HG03280 (cell line): ENCODE data around the gene NSFL1C.
"Not testable (repeated sequence)": the region's sequence is repeated elsewhere in the genome, so short reads cannot be mapped to it uniquely, and the experiment has no call there.

Experiments used
- ATAC-seq: cut with Tn5 transposase; IDR thresholded peaks from one replicate; pipeline ENCODE4 v1.9.1; 2021; ENCODE audit warnings: mild to moderate bottlenecking, moderate library complexity; ENCODE audit not compliant: unreplicated experiment

The NSFL1C gene

DNA sequence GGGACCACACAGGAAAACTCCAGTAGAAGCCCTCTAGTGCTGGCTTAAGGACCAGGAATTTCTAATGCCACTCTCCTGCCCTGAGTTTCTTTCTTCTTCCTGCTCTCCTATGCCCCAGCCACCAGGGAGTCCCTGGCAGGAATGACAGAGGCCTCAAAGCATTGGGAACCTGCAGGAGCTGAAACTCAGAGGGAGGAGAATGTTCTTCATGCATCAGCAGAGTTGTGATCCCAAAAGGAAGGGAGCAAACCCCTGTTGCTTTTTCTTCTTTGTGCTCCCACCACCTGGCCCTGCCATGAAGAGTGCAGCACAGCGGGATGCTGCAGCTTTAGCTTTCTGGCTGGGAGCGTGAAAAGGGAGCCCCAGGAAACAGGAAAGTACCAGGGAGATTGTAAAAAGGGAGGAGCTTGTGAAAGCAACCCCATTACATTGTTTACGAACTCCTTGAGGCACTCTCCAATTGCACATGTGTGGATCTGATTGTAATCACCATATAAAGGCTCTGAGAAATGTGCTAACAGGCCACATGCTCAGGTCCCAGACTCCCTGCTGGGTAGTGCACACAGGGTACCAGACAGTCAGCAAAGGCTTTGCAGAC lies 39.1 kb downstream of the NSFL1C start:
- ATAC-seq, result no peak

DNA sequence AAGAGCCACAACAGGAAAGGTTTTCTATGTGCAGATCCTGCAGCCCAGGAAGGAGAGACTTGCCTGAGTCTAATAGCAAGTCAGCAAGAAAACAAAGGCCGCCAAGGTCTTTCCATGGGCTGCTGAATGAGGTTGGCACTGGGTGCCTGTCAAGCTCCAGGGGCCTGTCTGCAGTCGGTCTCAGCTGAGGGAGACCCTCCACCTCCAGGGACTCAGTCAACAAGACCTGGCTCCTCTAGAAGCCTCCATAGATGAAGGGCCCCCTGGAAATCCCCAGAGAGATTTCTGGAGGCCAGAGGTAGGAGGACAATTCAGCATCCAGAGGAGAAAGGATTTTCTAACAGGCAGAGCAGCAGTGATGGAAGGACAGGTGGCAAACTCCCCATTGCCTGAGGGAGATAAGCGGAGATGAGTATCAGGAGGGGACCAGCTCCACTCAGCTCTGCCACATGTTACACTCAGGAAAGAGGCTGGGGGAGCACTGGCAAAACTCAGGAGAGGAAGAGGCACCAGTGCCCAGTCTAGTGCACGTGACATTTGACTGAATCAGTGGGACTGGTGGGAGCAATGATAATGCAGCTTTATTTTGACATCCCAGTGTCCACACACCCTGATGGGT lies 40.3 kb downstream of the NSFL1C start:
- no peak for ATAC-seq

DNA sequence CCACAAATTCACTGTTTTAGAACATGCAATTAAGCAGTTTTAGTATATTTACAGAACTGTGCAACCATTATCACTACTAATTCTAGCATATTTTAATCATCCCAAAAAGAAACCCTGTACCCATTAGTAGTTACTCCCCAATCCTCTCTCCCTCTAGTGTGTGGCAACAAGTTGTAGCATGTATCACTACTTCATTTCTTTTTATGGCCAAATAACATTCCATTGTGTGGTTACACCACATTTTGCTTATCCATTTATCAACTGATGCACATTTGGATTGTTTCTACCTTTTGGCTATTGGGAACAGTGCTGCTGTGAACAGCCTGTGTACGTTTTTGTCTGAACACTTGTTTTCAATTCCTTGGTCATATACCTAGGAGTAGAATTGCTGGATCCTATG lies 42.3 kb downstream of the NSFL1C start:
- ATAC-seq, result no peak

DNA sequence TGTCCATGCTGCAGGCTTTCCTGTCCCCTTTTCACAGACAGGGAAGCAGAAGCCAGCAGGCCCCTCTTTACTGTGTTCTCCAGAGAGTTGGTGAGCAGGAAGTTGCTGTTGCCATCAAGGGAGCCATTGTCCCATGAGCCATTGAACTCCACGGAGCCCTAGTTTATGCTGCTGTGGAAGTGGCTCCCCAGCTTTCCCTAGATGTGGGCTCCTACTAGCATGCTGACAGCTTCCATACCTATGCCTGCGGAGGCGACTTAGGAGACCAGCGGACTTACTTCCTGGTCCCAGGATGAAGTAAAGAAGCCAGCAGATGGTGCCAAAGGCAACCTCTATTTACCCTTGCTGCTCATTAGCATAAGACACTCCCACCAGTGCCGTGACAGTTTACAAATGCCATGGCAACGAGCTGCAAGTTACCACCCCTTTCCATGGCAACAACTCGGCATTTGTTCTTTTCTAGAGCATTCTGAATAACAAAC lies 43.0 kb downstream of the NSFL1C start:
- ATAC-seq, result no peak

DNA sequence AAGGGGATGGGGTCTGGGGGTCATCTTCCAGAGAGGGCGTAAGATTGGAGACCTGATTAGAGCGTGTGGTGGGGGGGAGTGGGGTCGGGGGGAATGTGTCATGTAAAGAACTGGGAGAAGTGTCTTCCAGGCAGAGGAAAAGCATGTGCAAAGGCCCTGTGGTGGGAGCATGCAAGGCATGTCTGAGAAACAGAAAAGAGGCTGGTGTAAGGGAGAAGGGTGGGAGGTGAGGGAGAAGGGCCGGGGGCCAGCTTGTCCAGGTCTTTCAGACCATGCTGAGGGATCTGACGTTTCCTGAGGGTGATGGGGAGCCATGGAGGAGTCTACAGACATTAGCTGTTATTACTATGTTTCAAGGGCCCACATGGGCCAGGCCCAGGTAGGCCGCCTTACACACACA lies 43.4 kb downstream of the NSFL1C start:
- ATAC-seq, result no peak

DNA sequence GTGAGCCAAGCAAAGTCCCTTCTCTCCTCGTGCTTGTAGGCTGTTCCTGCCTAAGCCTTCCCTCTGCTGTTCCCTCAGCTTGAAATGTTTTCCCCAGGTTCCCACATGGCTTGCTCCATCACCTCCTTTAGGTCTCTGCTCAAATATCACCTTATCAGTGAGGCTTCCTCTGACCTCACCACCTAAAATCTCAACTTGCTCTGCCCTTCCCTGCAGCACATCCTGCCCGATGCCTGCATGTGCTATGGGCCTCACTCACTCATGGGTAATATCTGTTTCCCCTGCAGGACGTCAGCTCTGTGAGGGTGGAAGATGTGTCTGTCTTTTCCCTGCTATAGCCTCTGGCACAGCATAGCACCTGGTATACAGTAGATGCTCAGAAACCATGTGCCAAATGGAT lies 43.9 kb downstream of the NSFL1C start:
- ATAC-seq, result no peak

DNA sequence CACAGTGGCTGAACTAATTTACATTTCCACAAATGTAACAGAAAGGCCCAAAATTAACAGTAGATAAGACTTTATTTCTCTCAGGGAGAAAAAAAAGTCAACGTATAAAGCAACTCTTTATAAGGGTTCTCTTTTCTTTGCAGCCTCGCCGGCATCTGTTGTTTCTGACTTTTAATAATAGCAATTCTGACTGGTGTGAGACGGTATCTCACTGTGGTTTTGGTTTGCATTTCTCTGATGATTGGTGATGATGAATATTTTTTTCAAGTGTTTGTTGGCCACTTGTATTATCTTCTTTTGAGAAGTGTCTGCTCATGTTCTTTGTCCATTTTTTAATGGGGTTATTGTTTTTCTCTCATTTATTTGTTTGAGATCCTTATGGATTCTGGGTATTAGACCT lies 46.6 kb downstream of the NSFL1C start:
- ATAC-seq, result no peak

DNA sequence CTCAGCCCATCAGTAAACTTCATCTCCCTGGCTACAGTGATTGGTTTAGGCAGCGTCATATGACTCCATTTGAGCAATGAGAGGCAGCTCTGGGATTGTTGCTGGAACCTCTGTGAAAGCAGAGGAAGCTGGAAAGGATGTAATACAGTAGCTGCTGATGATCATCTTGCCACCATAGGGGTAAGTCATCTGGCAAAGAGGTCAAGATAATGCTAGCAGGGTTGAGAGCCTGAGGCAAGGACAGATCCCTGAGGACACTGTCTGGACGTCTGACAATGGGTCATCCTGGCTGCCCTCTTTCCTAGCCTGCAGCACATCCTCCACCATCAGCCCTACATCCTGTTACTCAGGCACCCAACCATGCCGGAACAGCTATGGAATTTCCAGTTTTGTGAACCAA lies 48.3 kb downstream of the NSFL1C start:
- ATAC-seq, result no peak

DNA sequence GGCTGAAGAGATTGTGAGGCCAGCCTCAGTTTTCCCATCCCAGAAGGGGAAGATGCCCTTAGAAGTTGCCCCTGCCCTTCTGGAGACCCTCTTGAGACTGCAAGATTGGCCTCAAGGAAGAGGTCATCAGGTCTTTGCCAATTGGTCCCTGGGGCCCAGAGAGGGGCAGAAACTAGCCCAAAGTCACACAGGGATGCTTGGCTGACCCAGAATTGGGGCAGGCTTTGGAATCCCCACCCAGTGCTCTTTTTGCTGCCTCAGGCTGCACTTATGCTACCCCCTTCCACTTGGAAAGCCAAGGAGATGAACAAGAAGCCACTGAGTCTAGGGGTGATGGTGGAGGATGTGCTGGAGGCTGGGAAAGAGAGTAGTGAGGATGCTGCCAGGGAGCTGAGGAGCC lies 48.9 kb downstream of the NSFL1C start:
- no peak for ATAC-seq

DNA sequence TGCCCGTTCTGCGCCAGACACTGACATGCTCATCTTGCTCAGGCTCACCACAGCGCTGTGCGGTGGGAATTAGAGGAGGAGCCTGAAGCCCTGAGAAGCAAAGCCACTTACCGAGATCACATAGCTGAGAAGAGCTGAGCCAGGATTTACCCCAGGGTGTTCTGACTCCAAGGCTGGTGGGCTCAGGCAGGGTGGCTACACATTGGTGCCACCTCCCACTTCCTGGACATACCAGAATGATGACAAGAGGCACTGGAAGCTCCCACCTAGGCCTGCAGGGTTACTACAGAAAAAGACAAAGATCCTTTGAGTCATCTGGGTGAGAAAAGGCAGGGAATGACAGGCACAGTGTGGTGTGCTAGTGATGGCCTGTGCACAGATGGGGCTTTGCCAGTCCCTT lies 49.4 kb downstream of the NSFL1C start:
- ATAC-seq, result no peak

DNA sequence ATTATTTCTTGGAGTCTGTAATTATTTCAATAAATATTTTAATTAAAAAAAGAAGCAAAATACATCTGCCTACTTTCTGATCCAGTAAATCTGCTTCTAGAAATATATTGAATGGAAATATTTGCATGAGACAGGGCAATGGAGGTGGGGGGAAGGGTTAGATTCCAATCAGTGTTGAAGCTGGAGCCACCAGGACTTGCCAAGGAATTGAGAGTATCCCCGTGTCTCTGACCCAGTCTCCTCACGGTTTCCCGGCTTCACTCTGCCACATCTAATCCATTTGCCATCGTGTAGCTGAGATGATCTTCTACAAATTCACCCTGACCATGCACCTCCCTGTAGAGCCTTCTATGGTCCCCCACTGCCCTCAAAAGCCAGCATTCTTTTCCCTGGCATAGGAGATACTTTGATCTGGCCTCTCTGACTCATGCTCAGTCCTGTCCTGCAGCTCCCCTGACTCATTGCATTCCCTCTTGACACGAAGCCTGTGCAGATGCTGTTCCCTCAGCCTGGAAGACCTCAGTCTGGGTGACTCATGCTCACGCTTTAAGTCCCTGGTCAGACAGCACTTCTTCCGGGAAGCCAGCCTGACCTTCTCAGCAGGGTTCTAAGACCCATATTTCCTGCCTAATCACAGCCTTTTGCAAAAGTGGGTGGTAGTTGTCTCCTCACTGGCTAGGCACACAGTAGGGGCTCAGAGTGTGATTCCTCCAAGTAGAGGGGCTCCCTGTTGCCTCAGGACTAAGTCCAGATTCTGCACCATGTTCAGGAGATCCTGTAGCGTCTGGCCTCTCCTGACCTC lies 50.8 kb downstream of the NSFL1C start:
- ATAC-seq, result no peak

DNA sequence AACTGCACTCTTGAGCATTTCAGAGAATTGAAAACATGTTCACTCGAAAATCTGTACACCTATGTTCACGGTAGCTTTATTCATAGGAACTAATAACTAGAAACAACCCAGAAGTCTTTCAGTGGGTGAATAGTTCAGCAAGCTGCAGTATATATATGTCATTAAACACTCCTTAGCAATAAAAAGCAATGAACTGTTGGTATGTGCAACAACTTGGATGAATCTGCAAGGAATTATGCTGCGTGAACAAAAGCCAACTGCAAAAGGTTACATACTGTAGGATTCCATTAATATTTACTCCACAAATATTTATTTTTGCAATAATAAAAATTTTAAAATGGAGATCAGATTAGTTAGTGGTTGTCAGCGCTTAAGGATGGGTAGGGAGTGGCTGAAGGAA lies 51.7 kb downstream of the NSFL1C start:
- ATAC-seq, result no peak

DNA sequence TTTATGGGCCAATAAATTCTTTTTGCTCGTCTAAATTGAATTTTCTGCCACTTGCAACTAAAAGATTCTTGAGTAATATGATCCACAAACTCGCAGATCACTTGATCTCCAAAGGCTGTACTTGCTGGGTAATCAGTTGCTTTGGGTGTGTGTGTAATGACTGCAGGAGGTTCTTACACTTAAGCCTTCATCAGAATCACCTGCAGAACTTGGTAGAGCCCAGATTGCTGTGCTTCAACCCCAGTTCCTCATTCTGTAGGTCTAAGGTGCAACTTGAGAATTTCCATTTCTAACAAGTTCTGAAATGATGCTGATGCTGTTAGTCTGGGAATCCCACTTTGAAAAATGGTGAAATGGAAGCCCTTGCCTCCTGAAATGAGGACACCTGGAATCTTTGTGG lies 60.8 kb downstream of the NSFL1C start:
- no peak for ATAC-seq

DNA sequence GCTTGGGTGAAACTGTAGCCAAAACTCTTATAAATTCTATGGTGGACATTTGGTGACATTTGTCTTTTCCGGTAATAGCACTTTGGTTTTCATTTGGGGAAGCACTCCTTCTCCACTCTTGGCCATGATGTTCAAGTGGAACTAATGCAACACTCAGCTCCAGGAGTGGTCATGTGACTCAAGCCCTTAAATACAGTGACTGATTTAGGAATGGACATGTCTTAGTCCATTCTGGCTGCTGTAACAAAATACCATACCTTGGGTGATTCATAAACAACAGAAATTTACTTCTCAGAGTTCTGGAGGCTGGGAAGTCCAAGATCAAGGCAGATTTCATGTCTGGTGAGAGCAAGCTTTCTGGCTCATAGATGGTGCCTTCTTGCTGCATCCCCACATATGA lies 63.0 kb downstream of the NSFL1C start:
- ATAC-seq, result no peak

DNA sequence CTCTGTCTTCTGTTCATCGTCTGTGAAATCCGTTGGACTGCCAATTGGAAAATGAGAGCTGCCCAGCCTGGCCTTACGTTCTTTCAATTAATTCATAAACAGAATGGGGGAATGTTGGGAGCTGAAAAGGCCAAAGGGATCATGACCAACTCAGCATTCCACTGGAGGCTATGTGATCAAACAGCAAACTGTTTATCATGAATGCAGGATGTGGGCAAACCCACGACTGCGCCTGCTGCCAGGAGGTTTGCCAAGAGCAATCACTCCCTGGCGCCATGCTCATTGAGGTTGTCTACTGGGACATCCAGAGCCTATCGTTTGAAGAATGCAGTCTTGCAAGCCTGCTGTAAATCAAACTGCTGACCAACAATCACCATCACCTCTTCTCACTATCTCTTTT lies 64.5 kb downstream of the NSFL1C start:
- ATAC-seq, result no peak

DNA sequence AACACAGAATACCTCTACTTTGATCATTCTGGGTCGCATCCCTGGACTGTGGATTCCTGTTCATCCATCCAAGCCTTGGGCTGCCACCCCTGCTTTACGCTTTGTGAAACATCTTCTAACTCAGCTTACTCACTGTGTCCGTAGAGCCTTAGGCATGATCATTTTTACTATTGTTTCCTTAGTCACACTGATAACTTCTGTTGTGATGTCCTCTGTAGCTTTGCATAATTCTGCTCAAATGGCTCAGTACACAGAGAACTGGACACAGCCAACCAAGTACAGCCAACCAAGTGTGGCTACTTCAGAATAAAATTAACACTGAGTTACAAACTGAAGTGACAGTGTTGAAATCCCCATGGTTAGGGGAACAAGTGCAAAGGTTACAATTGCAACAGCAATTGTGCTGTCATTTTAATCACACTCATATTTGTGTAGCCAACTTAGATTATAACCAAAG lies 65.2 kb downstream of the NSFL1C start:
- no peak for ATAC-seq

DNA sequence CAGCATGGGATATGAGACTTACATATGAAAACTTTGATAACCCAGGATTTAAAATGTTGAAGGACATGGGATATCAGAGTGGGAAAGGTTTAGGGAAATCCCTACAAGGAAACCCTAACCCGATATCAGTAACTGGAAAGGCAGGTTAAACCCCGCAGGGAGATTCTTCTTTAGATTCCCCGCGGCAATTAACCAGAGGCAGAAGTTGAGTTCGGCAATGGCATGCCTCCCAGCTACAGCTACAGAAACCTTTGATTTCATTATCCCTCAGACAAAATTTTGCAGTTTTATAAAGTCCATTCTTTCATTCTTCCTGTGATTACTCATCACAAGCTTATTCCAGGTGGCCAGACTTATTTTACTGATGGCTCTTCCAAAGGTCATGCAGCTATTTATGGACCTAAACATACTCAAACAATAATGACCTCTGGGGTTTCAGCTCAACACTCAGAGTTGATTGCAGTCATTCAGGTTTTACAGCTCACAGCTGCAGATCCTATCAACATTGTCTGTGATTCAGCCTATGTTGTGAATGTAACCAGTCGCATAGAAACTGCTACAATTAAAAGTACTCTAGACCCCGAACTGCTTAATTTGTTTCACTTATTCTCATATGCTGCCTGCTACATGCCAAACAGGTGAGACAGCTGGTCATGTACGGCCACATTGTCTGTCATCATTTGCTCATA lies 66.8 kb downstream of the NSFL1C start:
- not testable (repeated sequence) for ATAC-seq

DNA sequence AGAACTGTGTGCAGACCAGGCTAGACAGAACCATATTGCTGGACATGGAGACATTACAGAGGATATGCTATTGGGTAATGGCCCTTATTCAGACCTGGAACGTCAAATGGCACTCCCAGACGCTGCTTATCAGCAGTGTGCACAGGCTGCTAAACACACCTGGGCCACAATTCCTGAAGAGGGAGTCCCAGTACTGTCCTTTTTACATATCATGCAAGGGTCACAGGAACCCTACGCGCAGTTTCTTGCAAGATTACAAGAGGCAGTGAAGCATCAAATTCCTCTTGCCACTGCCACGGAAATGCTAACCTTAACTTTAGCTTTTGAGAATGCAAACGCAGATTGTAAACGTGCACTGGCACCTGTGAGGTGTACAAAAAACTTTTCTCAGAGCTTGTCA lies 68.5 kb downstream of the NSFL1C start:
- ATAC-seq, result not testable (repeated sequence)

DNA sequence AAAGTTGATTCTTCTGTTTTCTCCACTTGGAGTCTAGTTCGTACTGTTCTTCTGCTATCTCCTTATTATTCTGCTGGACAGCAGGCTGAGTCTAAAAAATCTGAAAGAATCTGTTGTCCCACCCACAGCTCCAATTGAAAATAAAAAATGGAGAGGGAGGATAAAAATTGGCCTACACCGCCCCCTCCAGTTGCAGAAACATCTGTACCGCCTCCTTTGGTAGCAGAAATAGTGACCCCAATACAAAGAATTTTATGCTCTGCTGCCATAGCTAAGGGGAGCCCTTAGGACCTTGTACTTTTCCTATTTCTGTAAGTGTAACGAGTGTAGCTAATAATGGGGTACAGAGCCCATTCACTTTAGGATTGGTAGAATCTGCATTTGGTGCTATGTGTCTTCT lies 68.9 kb downstream of the NSFL1C start:
- no peak for ATAC-seq

DNA sequence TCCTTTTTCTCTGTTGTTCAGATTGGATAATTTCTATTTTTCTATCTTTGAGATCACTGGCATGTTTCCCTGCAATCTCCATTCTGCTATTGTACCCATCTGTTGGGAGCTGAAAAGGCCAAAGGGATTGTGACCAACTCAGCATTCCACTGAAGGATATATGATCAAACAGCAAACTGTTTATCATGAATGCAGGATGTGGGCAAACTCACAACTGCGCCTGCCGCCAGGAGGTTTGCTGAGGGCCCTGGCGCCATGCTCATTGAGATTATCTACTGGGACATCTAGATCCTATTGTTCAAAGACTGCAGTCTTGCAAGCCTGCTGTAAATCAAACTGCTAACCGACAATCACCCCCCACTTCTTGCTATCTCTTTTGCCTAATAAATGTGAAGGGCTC lies 69.9 kb downstream of the NSFL1C start:
- ATAC-seq, result no peak

DNA sequence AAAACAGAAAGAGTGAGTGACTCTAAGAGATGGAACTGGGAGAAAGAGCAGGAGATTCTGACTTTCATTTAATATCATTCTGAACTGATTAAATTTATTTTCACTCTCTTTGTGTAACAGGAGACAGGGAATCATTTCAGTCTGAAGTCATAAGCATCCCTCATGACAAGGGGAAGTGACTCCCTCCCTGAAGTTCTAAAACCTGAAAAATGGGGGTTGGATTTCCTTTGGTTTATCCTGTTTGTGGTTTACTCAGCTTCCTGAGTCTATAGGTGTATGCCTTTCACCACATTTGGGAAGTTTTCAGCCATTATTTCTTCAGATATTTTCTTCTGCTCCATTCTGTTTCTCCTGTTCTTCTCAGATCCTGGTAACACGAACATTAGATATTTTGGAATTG lies 70.4 kb downstream of the NSFL1C start:
- no peak for ATAC-seq

DNA sequence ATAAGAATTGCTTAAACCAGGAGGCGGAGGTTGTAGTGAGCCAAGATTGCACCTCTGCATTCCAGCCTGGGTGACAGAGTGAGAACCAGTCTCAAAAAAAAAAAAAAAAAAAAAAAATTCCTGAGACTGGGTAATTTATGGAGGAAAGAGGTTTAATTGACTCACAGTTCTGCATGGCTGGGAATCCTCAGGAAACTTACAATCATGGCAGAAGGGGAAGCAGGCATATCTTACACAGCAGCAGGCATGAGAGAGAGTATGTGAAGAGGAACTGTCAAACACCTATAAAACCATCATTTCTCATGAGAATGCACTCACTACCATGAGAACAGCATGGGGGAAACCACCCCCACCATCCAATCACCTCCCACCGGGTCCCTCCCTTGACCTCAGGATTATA lies 72.0 kb downstream of the NSFL1C start:
- no peak for ATAC-seq
